ENCODE data around the gene RASSF8.

The RASSF8 gene

DNA sequence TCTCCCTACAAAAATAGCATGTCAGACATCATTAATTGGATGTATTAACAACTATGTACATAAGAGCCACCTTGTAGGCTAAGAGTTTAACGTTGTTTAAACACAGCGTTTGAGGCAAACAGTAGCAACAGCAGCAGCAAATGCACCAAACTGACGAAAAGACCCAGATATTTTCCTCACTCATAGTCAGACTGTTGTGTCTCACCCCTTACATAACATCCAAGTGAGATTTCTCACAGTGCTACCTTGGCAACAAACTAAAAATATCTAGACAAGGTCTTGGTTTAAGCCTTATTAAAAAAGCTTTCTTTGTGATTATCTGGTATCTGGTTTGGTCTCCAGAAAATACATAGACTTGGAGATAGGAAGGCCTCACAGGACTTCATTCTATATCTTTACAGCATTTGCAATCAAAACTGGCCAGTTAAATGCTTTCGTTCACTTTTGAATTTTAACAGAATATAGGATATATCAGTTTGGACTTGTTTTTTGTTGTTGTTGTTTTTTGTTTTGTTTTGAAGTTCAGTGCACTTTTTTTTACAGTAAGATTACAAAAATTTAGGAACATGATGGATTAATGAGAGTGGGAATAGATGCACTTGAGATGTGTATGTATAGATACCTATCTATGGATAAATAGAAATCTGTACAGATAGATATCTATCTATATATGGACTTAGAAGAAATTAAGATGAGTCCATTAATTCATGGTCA lies 162.2 kb downstream of the RASSF8 start:
- 75% methylated on average over 3 of the region's 4 CpGs for WGBS
- Histone ChIP-seq H3K4me1 (ENCODE audit: insufficient read depth, low read length) (peaks cover 44% of the 10 kb centered on the region), H3K36me3 (ENCODE audit: insufficient read depth, low read length) (no peaks in the 10 kb centered on the region), H3K27me3 (ENCODE audit: insufficient read depth, low read length) (peaks cover 89% of the 10 kb centered on the region), H3K9me3 (ENCODE audit: insufficient read depth, low read depth, low read length) (no peaks in the 10 kb centered on the region), H3K9ac (ENCODE audit: low read depth, low read length) (no peak overlapping the region), H3K27ac (ENCODE audit: low read depth, low read length) (no peak overlapping the region), H3K4me3 (ENCODE audit: low read length) (0 out of 2 replicates have a peak overlapping the region, but pooled peaks have one; percentile 58)

GRCh38 chr12:26121323-26122060 lies 163.0 kb downstream of the RASSF8 start:
- Histone ChIP-seq H3K4me1 (ENCODE audit: insufficient read depth, low read length) (peaks cover 44% of the 10 kb centered on the region), H3K9me3 (ENCODE audit: insufficient read depth, low read depth, low read length) (no peaks in the 10 kb centered on the region), H3K4me3 (ENCODE audit: low read length) (peak overlapping the region; percentile 58), H3K36me3 (ENCODE audit: insufficient read depth, low read length) (no peaks in the 10 kb centered on the region), H3K27ac (ENCODE audit: low read depth, low read length) (no peak overlapping the region), H3K9ac (ENCODE audit: low read depth, low read length) (no peak overlapping the region), H3K27me3 (ENCODE audit: insufficient read depth, low read length) (peaks cover 89% of the 10 kb centered on the region)
- 6% methylated on average over 14 of the region's 15 CpGs for WGBS

DNA sequence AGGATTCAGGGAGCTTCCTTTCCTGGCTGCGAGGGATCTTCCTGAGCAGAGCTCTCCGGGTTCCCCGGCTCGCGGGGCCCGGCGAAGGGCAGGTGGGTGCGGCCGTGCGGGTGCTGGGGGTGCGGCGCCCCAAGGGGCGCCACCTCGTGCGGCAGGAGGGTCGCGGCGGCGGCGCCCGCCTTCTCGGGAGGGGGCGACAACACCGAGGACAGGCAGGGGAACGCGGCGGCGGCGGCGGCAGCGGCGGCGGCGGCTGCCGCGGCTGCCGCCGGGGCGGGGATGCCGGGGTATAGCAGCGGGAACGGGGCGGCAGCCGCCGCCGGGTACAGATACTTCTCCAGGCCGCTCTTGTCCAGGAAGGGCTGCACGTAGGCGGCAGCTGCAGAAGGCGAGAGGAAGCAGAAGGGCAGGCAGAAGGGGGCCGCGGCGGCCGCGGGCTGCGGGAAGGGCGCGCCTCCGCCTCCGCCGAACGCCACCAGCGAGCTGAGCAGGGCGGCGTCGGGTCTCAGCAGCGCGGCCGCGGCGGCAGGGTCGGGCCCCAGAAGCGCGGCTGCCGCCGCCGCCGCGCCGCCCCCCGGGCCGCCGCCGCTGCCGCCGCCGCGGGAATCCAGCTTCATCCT lies 163.7 kb downstream of the RASSF8 start:
- no peaks in the 10 kb centered on the region for H3K9me3 ChIP-seq (ENCODE audit: insufficient read depth, low read depth, low read length)
- H3K4me3 ChIP-seq (ENCODE audit: low read length), result peak overlapping the region; percentile 58
- no peak overlapping the region for H3K27ac ChIP-seq (ENCODE audit: low read depth, low read length)
- peaks cover 89% of the 10 kb centered on the region for H3K27me3 ChIP-seq (ENCODE audit: insufficient read depth, low read length)
- WGBS, result under 1% methylated on average over 88 of the region's 88 CpGs
- H3K36me3 ChIP-seq (ENCODE audit: insufficient read depth, low read length), result no peaks in the 10 kb centered on the region
- peaks cover 42% of the 10 kb centered on the region for H3K4me1 ChIP-seq (ENCODE audit: insufficient read depth, low read length)
- H3K9ac ChIP-seq (ENCODE audit: low read depth, low read length), result no peak overlapping the region

DNA sequence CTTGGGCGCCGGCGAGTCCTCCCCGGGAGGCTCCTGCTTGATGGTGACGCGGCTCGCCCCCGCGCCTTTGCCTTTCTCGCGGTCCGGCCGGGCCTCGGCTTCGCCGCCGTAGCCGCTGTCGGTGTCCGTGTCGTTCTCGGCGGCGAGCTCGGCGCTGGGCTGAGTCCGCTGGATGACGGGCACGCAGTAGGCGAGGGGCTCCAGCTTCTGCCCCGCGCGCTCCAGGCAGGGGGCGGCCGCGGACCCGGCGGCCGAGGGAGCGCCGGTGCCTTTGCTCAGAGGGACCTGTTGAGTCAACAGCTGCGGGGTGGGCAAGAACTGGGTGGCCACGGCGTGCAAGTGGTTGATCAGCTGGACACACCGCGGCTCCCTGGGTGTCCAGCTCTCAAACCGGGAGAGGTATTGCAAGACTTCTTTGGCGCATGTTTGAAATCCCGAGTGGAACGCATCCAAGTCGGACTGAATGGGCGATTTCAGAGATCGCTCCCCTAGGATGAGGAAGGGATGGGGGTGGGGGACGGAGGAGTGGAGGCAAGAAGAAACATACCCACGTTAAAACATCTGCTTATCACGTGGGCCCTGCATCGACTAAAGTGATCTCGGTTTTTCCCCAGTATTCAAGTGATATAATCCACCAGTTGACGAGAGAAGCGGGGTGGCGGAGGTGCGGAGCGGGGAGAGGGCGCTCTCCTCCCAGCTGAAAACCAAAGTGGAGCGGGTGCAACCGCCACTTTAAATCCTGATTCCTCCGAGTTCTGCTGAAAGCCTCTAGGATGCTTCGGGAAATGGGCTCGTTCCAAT lies 164.4 kb downstream of the RASSF8 start:
- peak overlapping the region; percentile 58 for H3K4me3 ChIP-seq (ENCODE audit: low read length)
- WGBS, result under 1% methylated on average over 69 of the region's 69 CpGs
- H3K9ac ChIP-seq (ENCODE audit: low read depth, low read length), result peak overlapping the region; percentile 19; the same call in 1 of the 2 replicates
- H3K4me1 ChIP-seq (ENCODE audit: insufficient read depth, low read length), result peaks cover 43% of the 10 kb centered on the region
- H3K27me3 ChIP-seq (ENCODE audit: insufficient read depth, low read length), result peaks cover 94% of the 10 kb centered on the region
- H3K36me3 ChIP-seq (ENCODE audit: insufficient read depth, low read length), result no peaks in the 10 kb centered on the region
- H3K27ac ChIP-seq (ENCODE audit: low read depth, low read length), result no peak overlapping the region
- H3K9me3 ChIP-seq (ENCODE audit: insufficient read depth, low read depth, low read length), result no peaks in the 10 kb centered on the region

GRCh38 chr12:26123482-26123980 lies 165.0 kb downstream of the RASSF8 start:
- Histone ChIP-seq H3K9me3 (ENCODE audit: insufficient read depth, low read depth, low read length) (no peaks in the 10 kb centered on the region), H3K4me3 (ENCODE audit: low read length) (peak overlapping the region; percentile 58), H3K9ac (ENCODE audit: low read depth, low read length) (no peak overlapping the region), H3K36me3 (ENCODE audit: insufficient read depth, low read length) (no peaks in the 10 kb centered on the region), H3K4me1 (ENCODE audit: insufficient read depth, low read length) (peaks cover 40% of the 10 kb centered on the region), H3K27ac (ENCODE audit: low read depth, low read length) (no peak overlapping the region), H3K27me3 (ENCODE audit: insufficient read depth, low read length) (peaks cover 95% of the 10 kb centered on the region)
- 17% methylated on average over 8 of the region's 8 CpGs for WGBS

GRCh38 chr12:26124446-26125399 lies 166.2 kb downstream of the RASSF8 start, which contains the start of gene BHLHE41:
Gene BHLHE41, minus strand, starts transcription at chr12:26125037. Its CDS starts 258 bp downstream, at chr12:26124779.
- 1% methylated on average over 47 of the region's 54 CpGs for WGBS
- Histone ChIP-seq H3K27me3 (ENCODE audit: insufficient read depth, low read length) (peaks cover 98% of the 10 kb centered on the region), H3K27ac (ENCODE audit: low read depth, low read length) (no peak within 1 kb of the TSS), H3K9ac (ENCODE audit: low read depth, low read length) (peak within 1 kb of the TSS; percentile 37; the same call in 1 of the 2 replicates), H3K36me3 (ENCODE audit: insufficient read depth, low read length) (no peaks in the 10 kb centered on the region), H3K4me1 (ENCODE audit: insufficient read depth, low read length) (peaks cover 35% of the 10 kb centered on the region), H3K4me3 (ENCODE audit: low read length) (peak within 1 kb of the TSS; percentile 65), H3K9me3 (ENCODE audit: insufficient read depth, low read depth, low read length) (no peaks in the 10 kb centered on the region)

- Histone ChIP-seq H3K9me3 (ENCODE audit: insufficient read depth, low read depth, low read length) (no peaks in the 10 kb centered on the region), H3K4me3 (ENCODE audit: low read length) (peak overlapping the region; percentile 65), H3K27ac (ENCODE audit: low read depth, low read length) (no peak overlapping the region), H3K36me3 (ENCODE audit: insufficient read depth, low read length) (no peaks in the 10 kb centered on the region), H3K27me3 (ENCODE audit: insufficient read depth, low read length) (peaks cover 98% of the 10 kb centered on the region), H3K9ac (ENCODE audit: low read depth, low read length) (peak overlapping the region; percentile 4; the same call in 1 of the 2 replicates), H3K4me1 (ENCODE audit: insufficient read depth, low read length) (peaks cover 35% of the 10 kb centered on the region)
- WGBS, result under 1% methylated on average over 66 of the region's 66 CpGs
Observed at GRCh38 chr12:26125400-26126339, 167.2 kb downstream of the RASSF8 start.

DNA sequence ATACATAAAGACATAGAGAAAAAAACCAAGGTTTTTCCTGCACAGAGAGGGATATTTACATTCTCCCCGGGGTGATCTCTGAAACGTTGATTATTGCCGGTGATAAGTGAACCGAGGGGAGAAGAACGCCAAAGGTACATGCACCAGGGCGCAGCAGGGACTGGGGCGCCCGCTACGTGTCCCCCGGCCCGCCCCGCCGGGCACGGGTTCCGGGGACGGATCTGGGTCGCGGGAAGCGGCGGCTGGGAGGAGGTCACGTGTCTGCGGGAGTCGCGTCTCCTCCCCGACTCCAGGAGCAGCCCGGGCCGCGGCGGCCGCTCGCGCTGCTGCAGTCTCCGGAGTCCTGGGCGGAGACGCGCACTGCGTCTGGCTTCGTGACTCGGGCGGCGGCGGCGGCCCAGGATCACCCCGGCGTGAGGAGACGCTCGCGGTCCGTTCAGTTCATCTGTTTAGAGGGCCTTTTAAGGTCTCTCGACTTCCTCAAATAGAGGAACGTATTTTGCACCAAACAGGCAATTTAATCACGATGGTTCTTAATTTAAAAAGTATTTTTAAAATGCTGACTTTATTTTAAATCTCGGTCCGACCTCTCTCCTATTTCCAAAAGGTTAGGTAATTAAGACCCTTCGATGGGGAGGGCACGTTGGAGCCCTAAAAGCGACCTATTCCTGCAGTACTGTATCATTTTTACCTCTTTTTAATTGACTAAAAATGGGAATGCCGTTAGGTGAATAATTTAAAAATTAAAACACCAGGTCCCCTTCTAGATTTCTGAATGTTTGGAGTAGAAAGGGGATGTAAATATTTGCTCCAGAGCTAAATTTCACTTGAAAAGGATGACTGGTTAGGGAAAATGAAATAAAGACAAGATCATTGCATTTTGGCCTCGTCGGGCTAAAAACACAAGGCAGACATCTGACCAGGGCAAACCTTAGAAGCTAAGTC lies 168.1 kb downstream of the RASSF8 start:
- H3K27ac ChIP-seq (ENCODE audit: low read depth, low read length), result no peak overlapping the region
- H3K36me3 ChIP-seq (ENCODE audit: insufficient read depth, low read length), result no peaks in the 10 kb centered on the region
- H3K27me3 ChIP-seq (ENCODE audit: insufficient read depth, low read length), result peaks cover 97% of the 10 kb centered on the region
- WGBS, result 2% methylated on average over 56 of the region's 60 CpGs
- no peaks in the 10 kb centered on the region for H3K9me3 ChIP-seq (ENCODE audit: insufficient read depth, low read depth, low read length)
- H3K4me3 ChIP-seq (ENCODE audit: low read length), result peak overlapping the region; percentile 65
- peaks cover 28% of the 10 kb centered on the region for H3K4me1 ChIP-seq (ENCODE audit: insufficient read depth, low read length)
- peak overlapping the region; percentile 4; the same call in 1 of the 2 replicates for H3K9ac ChIP-seq (ENCODE audit: low read depth, low read length)
